GM21825 (cell line): ENCODE results near the gene SLC45A1.

Experiments used
- ATAC-seq: cut with Tn5 transposase; IDR thresholded peaks from one replicate; pipeline ENCODE4 v1.9.1; 2021; ENCODE audit warnings: mild to moderate bottlenecking, moderate library complexity; ENCODE audit not compliant: unreplicated experiment

Gene SLC45A1

GRCh38 chr1:8307628-8308027, 10.3 kb upstream of the SLC45A1 start:
- no peak for ATAC-seq

- no peak for ATAC-seq
Observed at GRCh38 chr1:8311068-8311718, 6.7 kb upstream of the SLC45A1 start.

- no peak for ATAC-seq
Observed at GRCh38 chr1:8312235-8313218, 5.4 kb upstream of the SLC45A1 start.

GRCh38 chr1:8313231-8313630, 4.7 kb upstream of the SLC45A1 start:
- ATAC-seq: no peak

DNA sequence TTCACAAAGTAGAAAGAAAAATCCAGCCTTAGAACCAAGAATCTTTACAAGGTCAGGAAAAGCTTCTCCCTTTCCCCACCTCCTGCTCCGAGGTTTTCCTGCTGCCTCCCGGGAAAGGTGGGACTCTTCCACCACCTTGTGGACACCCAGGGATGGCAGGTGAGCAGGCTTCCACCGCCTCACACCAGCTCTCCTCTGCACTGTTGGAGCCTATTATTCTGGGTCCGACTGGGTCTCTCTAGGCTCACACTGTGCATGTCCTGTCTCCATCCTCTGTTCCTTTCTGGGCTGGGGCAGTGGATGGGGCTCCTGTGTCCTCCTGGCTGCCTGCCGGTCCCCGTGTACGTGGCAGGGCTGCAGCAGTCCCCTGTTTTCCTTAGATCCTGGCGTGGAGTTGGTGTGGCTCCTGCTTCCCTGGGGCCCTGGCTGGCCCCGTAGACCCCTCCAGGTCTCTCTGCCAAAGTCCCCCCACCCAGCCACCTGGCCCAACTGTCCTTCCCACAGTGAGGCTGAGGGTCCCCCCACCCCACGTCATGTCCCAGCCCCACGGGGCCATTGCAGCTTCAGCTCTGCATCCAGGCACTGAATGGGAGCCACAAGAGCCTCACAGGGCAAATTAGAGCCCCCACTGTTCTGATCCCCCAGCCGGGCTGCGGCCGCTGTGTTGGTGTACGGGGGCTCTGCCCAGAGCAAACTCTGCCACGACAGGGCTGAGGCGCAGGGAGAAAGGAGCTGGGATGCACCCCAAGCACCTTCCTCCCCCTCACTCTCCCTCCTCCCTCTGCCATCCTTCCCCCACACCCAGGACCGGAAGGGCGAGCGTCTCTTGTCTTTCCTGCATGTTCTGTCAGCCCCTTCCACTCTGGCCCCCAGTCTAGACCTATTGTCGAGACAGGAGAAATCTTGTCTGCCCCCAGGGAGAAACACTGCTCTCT, 3.3 kb upstream of the SLC45A1 start:
- ATAC-seq: no peak

GRCh38 chr1:8315573-8316475, 2.1 kb upstream of the SLC45A1 start:
- no peak for ATAC-seq

DNA sequence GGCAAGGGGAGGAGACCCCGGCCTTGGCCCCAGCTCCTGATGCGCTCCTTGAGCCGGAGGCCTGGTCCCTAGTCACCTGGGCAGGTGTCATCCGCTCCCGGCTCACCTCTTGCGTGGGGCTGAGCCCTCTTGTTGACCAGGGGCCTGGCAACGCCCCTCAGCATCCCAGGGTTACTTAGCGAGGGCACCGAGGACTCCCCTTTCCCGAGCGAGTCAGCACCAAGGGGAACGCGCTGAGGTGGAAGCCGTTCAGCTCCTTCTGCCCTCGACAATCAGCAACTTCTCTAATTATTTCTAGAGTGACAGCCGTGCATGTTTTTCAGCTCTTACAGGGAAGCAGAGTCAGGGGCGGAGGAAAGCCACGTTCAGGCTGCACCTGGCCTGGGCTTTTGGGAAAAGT, 522 bp downstream of the SLC45A1 start:
- ATAC-seq: no peak

- no peak for ATAC-seq
Observed at GRCh38 chr1:8321612-8322011, 3.7 kb downstream of the SLC45A1 start.

- ATAC-seq: no peak
Observed at GRCh38 chr1:8323706-8324105, 5.8 kb downstream of the SLC45A1 start.

GRCh38 chr1:8324176-8324810, 6.4 kb downstream of the SLC45A1 start:
- no peak for ATAC-seq

DNA sequence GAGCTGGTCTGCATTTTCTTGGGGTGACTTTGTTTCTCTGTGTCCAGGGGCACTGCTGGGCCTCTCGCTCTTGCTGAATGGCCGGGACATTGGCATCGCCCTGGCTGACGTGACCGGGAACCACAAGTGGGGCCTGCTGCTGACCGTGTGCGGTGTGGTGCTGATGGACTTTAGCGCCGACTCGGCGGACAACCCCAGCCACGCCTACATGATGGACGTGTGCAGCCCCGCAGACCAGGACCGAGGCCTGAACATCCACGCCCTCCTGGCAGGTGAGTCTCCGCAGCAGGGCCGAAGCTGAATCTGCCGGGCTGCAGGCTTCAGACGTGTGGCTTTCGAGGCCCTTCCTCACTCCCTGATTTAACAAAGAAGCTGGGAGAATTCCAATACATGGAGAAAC, 7.9 kb downstream of the SLC45A1 start:
- no peak for ATAC-seq

GRCh38 chr1:8326265-8326664, 8.4 kb downstream of the SLC45A1 start:
- ATAC-seq: no peak

GRCh38 chr1:8328271-8328670, 10.4 kb downstream of the SLC45A1 start:
- no peak for ATAC-seq

- no peak for ATAC-seq
Observed at GRCh38 chr1:8329439-8329838, 11.5 kb downstream of the SLC45A1 start.

- no peak for ATAC-seq
Observed at GRCh38 chr1:8329858-8330257, 11.9 kb downstream of the SLC45A1 start.

DNA sequence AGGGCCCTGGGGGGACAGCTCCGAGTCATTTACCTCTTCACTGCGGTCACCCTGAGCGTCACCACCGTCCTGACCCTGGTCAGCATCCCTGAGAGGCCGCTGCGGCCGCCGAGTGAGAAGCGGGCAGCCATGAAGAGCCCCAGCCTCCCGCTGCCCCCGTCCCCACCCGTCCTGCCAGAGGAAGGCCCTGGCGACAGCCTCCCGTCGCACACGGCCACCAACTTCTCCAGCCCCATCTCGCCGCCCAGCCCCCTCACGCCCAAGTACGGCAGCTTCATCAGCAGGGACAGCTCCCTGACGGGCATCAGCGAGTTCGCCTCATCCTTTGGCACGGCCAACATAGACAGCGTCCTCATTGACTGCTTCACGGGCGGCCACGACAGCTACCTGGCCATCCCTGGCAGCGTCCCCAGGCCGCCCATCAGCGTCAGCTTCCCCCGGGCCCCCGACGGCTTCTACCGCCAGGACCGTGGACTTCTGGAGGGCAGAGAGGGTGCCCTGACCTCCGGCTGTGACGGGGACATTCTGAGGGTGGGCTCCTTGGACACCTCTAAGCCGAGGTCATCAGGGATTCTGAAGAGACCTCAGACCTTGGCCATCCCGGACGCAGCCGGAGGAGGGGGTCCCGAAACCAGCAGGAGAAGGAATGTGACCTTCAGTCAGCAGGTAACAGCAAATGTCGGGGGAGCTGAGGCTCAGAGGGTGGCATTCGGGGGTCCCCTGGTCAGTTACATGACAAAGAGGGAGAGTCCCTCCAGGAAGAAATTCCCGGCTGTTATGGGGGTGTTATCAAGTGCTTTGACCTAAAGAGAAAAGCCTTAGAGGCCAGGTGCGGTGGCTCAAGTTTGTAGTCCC, 12.6 kb downstream of the SLC45A1 start:
- no peak for ATAC-seq

- ATAC-seq: no peak
Observed at GRCh38 chr1:8332806-8333205, 14.9 kb downstream of the SLC45A1 start.

GRCh38 chr1:8333246-8333987, 15.5 kb downstream of the SLC45A1 start:
- no peak for ATAC-seq
